Heart left ventricle (tissue), 13 donors: Measurements from ENCODE around the gene COMMD9.

Source experiments
- CTCF ChIP-seq, 12 donors: fragments of 200-600 bp; sonication (generic) in 4 of 12; IDR thresholded peaks; one replicate each; pipeline versions ENCODE4 v1.5.0 to v1.8.0; 2018 to 2022; ENCODE audit warnings: antibody characterized with exemption in 12 of 12, mild to moderate bottlenecking in 5 of 12
- POLR2A ChIP-seq, 2 donors: fragments of 450-650 bp; IDR thresholded peaks; one replicate each; pipeline ENCODE4 v1.6.1; 2017; ENCODE audit warnings: antibody characterized with exemption in 2 of 2, mild to moderate bottlenecking in 2 of 2, moderate library complexity in 2 of 2
- donor health status: ischemic (EF 13 %, LVEDD 7.1; RV severe dilation, severe dysfunction).
- donor health status: DM: no; HTN: yes; CAD: no.
- donor health status: DM: no; HTN: no; CAD: no.
- donor health status: ischemic (EF 25% LVEDD 6.9; RV normal size, moderate dysfunction).
- donor health status: ischemic (EF 25% LVEDD 5.7; RV mildly dilated, moderate dysfunction).
- donor health status: ischemic (EF 35%, LVEDD 5.7; RV mildly dilated, moderate dysfunction).
- donor health status: nonischemic (EF 11% LVEDD 7.7; RV severe dilation, severe dysfunction).
- donor health status: DM: yes; HTN: yes; CAD: no.
- donor health status: PGD.
- donor health status: ischemic (EF 29% LVEDD 5.4; RV normal size, mild dysfunction).
- donor health status: nonischemic (EF 23%, LVEDD 6.1; RV moderate dilation, normal function).

GRCh38 chr11:36308577-36308976, 19.4 kb upstream of the COMMD9 start:
- TF ChIP-seq CTCF (IDR thresholded peaks at IDR 0.05) (no peak), POLR2A (IDR thresholded peaks at IDR 0.05) (no peak)
